ENCODE data around the gene ASCC2. TPM values are rescaled to one million over a fixed set of nuclear protein-coding genes. Genes with fewer than 3 reads are reported as not detected.

The ASCC2 gene
- total RNA-seq, 2 donors from 2014 or later: 52.8 to 77.0 TPM

- Histone ChIP-seq H3K9me3 (no peaks in the 10 kb centered on the region), H3K4me3 (no peak overlapping the region), H3K4me1 (no peaks in the 10 kb centered on the region), H3K27ac (no peak overlapping the region), H3K27me3 (no peaks in the 10 kb centered on the region), H3K9ac (ENCODE audit: low read depth in 2 of 2, low read length in 2 of 2) (no peak overlapping the region), H3K36me3 (peaks cover 6% of the 10 kb centered on the region)
- intact Hi-C loops (cut with DNase I): loop anchor here (10.0 kb wide), 1 partner anchor 187 kb away; no protein-coding TSS in a partner anchor
- no peak for DNase-seq
- no peak for TF ChIP-seq CTCF (IDR thresholded peaks at IDR 0.05)
Measured at GRCh38 chr22:29817724-29818123, 20.4 kb downstream of the ASCC2 start.

GRCh38 chr22:29816980-29817379 lies 21.1 kb downstream of the ASCC2 start:
- no peak for TF ChIP-seq CTCF (IDR thresholded peaks at IDR 0.05)
- Histone ChIP-seq H3K27me3 (no peaks in the 10 kb centered on the region), H3K9me3 (no peaks in the 10 kb centered on the region), H3K4me3 (no peak overlapping the region), H3K36me3 (peaks cover 6% of the 10 kb centered on the region), H3K9ac (ENCODE audit: low read depth in 2 of 2, low read length in 2 of 2) (no peak overlapping the region), H3K27ac (no peak overlapping the region), H3K4me1 (no peaks in the 10 kb centered on the region)
- intact Hi-C loops (cut with DNase I): loop anchor here (10.0 kb wide), 1 partner anchor 188 kb away; no protein-coding TSS in a partner anchor
- DNase-seq: no peak

- Histone ChIP-seq H3K36me3 (peaks cover 6% of the 10 kb centered on the region), H3K27me3 (no peaks in the 10 kb centered on the region), H3K4me3 (no peak overlapping the region), H3K9ac (ENCODE audit: low read depth in 2 of 2, low read length in 2 of 2) (no peak overlapping the region), H3K9me3 (no peaks in the 10 kb centered on the region), H3K27ac (no peak overlapping the region), H3K4me1 (no peaks in the 10 kb centered on the region)
- no peak for TF ChIP-seq CTCF (IDR thresholded peaks at IDR 0.05)
- intact Hi-C loops (cut with DNase I): loop anchor here (10.0 kb wide), 1 partner anchor 188 kb away; no protein-coding TSS in a partner anchor
- no peak for DNase-seq
Measured at GRCh38 chr22:29816539-29816938, 21.5 kb downstream of the ASCC2 start.

- intact Hi-C loops (cut with DNase I): loop anchor here (10.0 kb wide), 1 partner anchor 189 kb away; no protein-coding TSS in a partner anchor
- no peak overlapping the region for H3K4me3 ChIP-seq
- no peak overlapping the region for H3K9ac ChIP-seq (ENCODE audit: low read depth in 2 of 2, low read length in 2 of 2)
- no peak for DNase-seq
- no peak for TF ChIP-seq CTCF (IDR thresholded peaks at IDR 0.05)
- H3K9me3 ChIP-seq: no peaks in the 10 kb centered on the region
- H3K4me1 ChIP-seq: peaks cover 2% of the 10 kb centered on the region
- no peaks in the 10 kb centered on the region for H3K27me3 ChIP-seq
- H3K27ac ChIP-seq: no peak overlapping the region
- H3K36me3 ChIP-seq: peaks cover 6% of the 10 kb centered on the region
Measured at GRCh38 chr22:29816128-29816527, 21.9 kb downstream of the ASCC2 start.

- no peaks in the 10 kb centered on the region for H3K27me3 ChIP-seq
- H3K4me3 ChIP-seq: no peak overlapping the region
- intact Hi-C loops (cut with DNase I): loop anchor here (10.0 kb wide), 1 partner anchor 189 kb away; no protein-coding TSS in a partner anchor
- H3K27ac ChIP-seq: no peak overlapping the region
- peaks cover 6% of the 10 kb centered on the region for H3K36me3 ChIP-seq
- H3K4me1 ChIP-seq: peaks cover 6% of the 10 kb centered on the region
- no peaks in the 10 kb centered on the region for H3K9me3 ChIP-seq
- no peak overlapping the region for H3K9ac ChIP-seq (ENCODE audit: low read depth in 2 of 2, low read length in 2 of 2)
- no peak for TF ChIP-seq CTCF (IDR thresholded peaks at IDR 0.05)
- DNase-seq: no peak
Measured at GRCh38 chr22:29815580-29815979, 22.5 kb downstream of the ASCC2 start.
